ENCODE results near the gene GLI1. TPM values are rescaled to one million over a fixed set of nuclear protein-coding genes. Genes with fewer than 3 reads are reported as not detected.
A peak's percentile ranks its signal among the peaks of the same experiment; 100 is the strongest.

Gene GLI1
- total RNA-seq, 2 donors from 2014 or later: 1.2 TPM; not detected in 1

DNA sequence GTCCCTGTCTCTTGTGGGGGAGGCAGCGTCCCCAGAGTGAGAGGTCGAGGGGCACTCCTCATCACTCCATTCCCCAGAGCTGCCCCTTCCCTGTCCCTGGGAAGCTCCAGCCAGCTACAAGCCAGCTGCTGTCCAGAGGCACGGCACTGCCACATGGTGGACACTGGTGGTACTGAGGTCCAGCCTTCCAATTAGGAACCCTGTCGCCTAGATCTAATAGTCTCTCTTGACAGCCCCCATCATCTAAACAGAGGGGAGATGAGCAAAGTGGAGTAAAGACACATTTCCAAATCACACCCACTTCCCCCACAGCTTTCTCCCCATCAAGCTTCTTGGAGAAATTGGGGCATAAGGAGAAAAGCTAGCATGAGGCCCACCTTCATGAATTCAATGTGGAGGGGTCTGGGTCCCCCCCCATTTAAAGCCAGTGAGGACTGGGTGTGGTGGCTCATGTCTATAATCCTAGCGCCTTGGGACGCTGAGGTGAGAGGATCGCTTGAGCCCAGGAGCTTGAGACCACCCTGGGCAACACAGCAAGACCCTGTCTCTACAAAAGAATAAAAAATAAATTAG, 6.6 kb upstream of the GLI1 start:
- TF ChIP-seq, protein P1, sequence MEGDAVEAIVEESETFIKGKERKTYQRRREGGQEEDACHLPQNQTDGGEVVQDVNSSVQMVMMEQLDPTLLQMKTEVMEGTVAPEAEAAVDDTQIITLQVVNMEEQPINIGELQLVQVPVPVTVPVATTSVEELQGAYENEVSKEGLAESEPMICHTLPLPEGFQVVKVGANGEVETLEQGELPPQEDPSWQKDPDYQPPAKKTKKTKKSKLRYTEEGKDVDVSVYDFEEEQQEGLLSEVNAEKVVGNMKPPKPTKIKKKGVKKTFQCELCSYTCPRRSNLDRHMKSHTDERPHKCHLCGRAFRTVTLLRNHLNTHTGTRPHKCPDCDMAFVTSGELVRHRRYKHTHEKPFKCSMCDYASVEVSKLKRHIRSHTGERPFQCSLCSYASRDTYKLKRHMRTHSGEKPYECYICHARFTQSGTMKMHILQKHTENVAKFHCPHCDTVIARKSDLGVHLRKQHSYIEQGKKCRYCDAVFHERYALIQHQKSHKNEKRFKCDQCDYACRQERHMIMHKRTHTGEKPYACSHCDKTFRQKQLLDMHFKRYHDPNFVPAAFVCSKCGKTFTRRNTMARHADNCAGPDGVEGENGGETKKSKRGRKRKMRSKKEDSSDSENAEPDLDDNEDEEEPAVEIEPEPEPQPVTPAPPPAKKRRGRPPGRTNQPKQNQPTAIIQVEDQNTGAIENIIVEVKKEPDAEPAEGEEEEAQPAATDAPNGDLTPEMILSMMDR (IDR thresholded peaks at IDR 0.05): peak; percentile 89 to 96
- Histone ChIP-seq H3K4me1 (peaks cover 0 to 6% of the 10 kb centered on the region in 2 donors), H3K4me3 (no peak overlapping the region), H3K36me3 (no peaks in the 10 kb centered on the region), H3K9me3 (no peaks in the 10 kb centered on the region), H3K27ac (peak overlapping the region; percentile 82 to 95), H3K27me3 (no peaks in the 10 kb centered on the region)
- peak; percentile 83 for DNase-seq (ENCODE audit: low spot score)

DNA sequence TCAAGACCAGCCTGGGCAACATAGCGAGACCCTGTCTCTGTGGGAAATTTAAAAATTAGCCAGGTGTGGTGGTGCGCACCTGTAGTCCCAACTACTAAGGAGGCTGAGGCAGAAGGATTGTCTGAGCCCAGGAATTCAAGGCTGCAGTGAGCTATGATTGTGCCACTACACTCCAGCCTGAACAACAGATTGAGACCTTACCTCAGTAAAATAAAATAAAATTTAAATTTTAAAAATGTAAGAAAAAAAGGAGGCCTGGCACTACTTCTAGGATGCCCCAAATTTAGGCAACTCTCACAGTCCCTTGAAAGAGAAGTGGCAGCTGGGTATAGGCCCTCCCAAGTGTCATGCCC, 5.4 kb upstream of the GLI1 start:
- TF ChIP-seq, protein P1 (IDR thresholded peaks at IDR 0.05): no peak

DNA sequence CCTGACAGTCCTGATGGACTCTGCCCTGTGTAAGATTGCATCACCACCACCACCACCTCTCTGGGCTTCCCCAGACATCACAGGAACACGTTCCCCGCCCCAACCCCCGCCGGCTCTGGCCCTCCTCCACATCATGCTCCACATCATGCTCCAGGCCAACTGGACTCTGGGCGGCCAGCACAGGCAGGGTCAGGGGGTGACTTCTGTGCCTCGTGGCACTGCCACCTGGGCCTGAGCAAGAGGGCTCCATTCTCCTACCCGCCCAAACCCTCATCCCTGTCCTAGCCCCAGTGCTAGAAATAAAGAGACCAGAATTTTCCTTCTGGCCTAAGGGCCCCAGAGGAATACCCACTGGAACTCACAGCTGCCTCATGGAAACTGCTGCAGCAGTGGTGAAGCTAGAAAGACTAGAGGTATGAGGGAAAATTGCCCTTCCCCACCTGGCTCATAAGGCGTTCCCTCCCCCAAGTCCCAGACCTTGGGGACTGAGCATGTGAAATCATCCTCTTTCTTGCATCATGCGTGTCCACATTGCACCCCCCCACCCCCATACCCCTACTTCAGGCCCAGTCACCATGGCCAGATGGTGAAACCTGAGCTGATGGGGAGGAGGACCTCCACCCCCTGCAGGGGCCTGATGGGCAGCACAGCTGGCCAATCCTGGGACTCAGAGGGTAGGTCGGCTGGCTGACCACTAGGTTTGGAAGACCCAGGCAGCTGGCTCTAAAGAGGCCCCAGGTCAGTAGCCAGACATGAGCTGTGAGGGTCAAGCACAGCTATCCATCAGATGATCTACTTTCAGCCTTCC, 4.8 kb upstream of the GLI1 start, which contains the start of gene INHBE:
TSS of gene INHBE (plus strand) at position 742 of the 808 bp plus-strand sequence. CDS start 230 bp downstream, outside the sequence.
- no peak within 1 kb of the TSS for H3K27ac ChIP-seq
- H3K4me1 ChIP-seq: peaks cover 0 to 13% of the 10 kb centered on the region in 2 donors
- no peak within 1 kb of the TSS for H3K4me3 ChIP-seq
- TF ChIP-seq, protein P1 (IDR thresholded peaks at IDR 0.05): no peak
- H3K9me3 ChIP-seq: no peaks in the 10 kb centered on the region
- DNase-seq (ENCODE audit: low spot score): no peak
- no peaks in the 10 kb centered on the region for H3K36me3 ChIP-seq
- H3K27me3 ChIP-seq: no peaks in the 10 kb centered on the region

More for the DNA sequence above, 5.4 kb upstream of the GLI1 start:
- no peak for DNase-seq (ENCODE audit: low spot score)
- no peak overlapping the region for H3K27ac ChIP-seq
- H3K9me3 ChIP-seq: no peaks in the 10 kb centered on the region
- H3K4me1 ChIP-seq: peaks cover 0 to 12% of the 10 kb centered on the region in 2 donors
- H3K27me3 ChIP-seq: no peaks in the 10 kb centered on the region
- no peak overlapping the region for H3K4me3 ChIP-seq
- H3K36me3 ChIP-seq: no peaks in the 10 kb centered on the region

DNA sequence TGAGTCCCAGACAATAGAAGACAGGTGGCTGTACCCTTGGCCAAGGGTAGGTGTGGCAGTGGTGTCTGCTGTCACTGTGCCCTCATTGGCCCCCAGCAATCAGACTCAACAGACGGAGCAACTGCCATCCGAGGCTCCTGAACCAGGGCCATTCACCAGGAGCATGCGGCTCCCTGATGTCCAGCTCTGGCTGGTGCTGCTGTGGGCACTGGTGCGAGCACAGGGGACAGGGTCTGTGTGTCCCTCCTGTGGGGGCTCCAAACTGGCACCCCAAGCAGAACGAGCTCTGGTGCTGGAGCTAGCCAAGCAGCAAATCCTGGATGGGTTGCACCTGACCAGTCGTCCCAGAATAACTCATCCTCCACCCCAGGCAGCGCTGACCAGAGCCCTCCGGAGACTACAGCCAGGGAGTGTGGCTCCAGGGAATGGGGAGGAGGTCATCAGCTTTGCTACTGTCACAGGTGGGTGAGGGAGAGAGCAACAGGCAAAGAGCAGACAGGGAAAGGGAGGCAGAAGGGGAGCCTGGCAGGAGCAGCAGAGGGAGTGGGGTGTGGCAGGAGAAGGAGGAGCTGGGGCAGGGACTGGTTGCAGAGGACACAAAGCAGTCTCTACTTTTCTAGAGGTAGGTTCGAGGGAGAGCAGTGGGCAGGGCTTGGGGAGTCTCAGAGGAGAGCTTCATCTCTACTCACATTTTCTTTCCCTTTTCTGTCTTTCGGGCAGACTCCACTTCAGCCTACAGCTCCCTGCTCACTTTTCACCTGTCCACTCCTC, 4.0 kb upstream of the GLI1 start:
- Histone ChIP-seq H3K4me1 (peaks cover 0 to 21% of the 10 kb centered on the region in 2 donors), H3K4me3 (no peak overlapping the region), H3K27ac (no peak overlapping the region)

DNA sequence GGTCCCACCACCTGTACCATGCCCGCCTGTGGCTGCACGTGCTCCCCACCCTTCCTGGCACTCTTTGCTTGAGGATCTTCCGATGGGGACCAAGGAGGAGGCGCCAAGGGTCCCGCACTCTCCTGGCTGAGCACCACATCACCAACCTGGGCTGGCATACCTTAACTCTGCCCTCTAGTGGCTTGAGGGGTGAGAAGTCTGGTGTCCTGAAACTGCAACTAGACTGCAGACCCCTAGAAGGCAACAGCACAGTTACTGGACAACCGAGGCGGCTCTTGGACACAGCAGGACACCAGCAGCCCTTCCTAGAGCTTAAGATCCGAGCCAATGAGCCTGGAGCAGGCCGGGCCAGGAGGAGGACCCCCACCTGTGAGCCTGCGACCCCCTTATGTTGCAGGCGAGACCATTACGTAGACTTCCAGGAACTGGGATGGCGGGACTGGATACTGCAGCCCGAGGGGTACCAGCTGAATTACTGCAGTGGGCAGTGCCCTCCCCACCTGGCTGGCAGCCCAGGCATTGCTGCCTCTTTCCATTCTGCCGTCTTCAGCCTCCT, 3.4 kb upstream of the GLI1 start:
- no peak overlapping the region for H3K27ac ChIP-seq
- no peak overlapping the region for H3K4me3 ChIP-seq
- H3K4me1 ChIP-seq: peaks cover 0 to 28% of the 10 kb centered on the region in 2 donors
- no peaks in the 10 kb centered on the region for H3K9me3 ChIP-seq
- TF ChIP-seq, protein P1 (IDR thresholded peaks at IDR 0.05): peak; percentile 44 to 61
- H3K36me3 ChIP-seq: no peaks in the 10 kb centered on the region
- no peaks in the 10 kb centered on the region for H3K27me3 ChIP-seq
- no peak for DNase-seq (ENCODE audit: low spot score)

More for the DNA sequence above, 4.0 kb upstream of the GLI1 start:
- Histone ChIP-seq H3K27me3 (no peaks in the 10 kb centered on the region), H3K36me3 (no peaks in the 10 kb centered on the region), H3K9me3 (no peaks in the 10 kb centered on the region)
- no peak for DNase-seq (ENCODE audit: low spot score)
- TF ChIP-seq, protein P1 (IDR thresholded peaks at IDR 0.05): no peak

All from right atrium auricular region (tissue), 2 donors.